HG02678 (cell line): Measurements from ENCODE around the gene PABPN1L.

ENCODE experiments used
- ATAC-seq: cut with Tn5 transposase; IDR thresholded peaks from one replicate; pipeline ENCODE4 v1.9.1; 2021; ENCODE audit warnings: mild to moderate bottlenecking, moderate library complexity; ENCODE audit not compliant: unreplicated experiment

Gene PABPN1L

DNA sequence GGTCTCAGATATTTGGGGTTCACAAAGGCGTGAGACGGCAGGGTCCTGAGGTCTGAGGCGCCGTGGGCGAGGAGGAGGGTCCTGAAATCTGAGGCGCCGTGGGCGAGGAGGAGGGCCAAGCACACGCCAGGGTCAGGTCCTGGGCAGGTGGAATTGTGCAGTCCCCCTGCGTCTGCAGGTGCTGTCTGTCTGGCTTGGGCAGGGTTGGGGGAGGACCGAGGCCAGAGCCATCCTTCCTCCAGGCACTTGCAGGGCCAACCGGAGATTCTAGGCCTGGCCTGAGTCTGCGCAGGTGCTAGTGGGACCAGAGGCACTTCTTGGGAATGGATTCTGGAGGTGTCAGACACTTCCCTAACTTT, 52.3 kb downstream of the PABPN1L start:
- ATAC-seq = no peak
